Measurements from ENCODE around the gene SH2D1A. TPM values are rescaled to one million over a fixed set of nuclear protein-coding genes. Genes with fewer than 3 reads are reported as not detected.
"Not testable (repeated sequence)": the region's sequence is repeated elsewhere in the genome, so short reads cannot be mapped to it uniquely, and the experiment has no call there.

The SH2D1A gene
- total RNA-seq, 2 donors from 2014 or later, result 0.34 TPM; not detected in 1

GRCh38 chrX:124407226-124407625, 60.9 kb downstream of the SH2D1A start:
- intact Hi-C loops (cut with DNase I, micrococcal nuclease), result no loop called here
- ATAC-seq (no peak), DNase-seq (no peak)

GRCh38 chrX:124408380-124408779, 62.0 kb downstream of the SH2D1A start:
- DNase-seq; intact Hi-C loops (cut with DNase I, micrococcal nuclease); ATAC-seq: not testable (repeated sequence)

GRCh38 chrX:124413244-124413643, 66.9 kb downstream of the SH2D1A start:
- ATAC-seq (no peak), DNase-seq (no peak)
- intact Hi-C loops (cut with DNase I, micrococcal nuclease), result no loop called here

DNA sequence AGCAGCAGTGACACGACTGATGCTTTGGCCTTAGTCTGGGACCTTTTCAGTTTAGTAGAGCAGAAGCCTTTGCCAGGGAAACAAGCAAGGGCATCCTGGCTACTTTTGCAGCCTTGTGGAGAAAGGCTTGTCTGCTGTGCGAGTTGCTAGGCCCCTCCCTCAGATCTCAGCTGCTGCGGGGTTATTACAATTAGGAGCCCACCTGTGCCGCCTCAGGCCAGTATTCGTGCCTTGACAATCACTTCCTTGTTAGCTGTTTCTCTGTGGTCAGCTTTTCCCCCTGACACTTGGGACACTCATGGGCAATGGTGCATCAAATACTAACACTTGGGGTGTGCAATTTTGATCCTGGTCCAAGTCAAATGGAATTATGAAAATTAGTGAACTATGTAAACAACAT, 67.9 kb downstream of the SH2D1A start:
- intact Hi-C loops (cut with DNase I, micrococcal nuclease), result no loop called here
- ATAC-seq, result no peak
- DNase-seq, result no peak

DNA sequence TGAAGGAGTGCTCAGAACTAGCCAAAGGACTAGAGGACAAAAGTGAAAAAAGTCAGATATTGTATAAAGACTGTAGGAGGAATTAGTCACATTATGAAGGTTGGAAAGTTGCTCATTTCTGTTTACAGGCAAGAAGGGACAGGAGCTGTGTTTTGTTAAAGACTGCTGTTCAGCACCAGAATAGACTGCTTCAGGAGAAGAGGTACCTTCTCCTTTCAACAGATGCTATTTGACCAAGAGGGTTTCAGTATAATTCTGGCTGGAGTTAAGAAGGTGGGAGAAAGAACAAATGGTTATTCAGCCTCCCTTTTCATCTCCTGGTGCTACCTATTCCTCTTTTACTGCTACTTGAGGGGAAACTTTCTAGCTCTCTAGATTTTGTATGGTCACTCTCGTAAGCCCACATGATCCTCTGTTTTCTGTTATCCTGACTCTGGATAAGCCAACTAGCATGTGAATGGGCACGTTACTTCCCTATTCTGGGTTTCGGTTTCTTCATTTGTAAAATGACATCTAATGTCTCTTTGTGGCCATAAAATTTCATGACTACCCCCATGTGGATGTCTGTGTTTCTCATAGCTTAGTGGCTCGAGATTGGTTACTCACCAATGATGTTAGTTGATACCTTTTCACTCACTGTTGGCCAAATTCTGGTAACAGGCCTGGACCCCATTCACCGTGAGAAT, 68.9 kb downstream of the SH2D1A start:
- no peak for ATAC-seq
- intact Hi-C loops (cut with DNase I, micrococcal nuclease), result no loop called here
- no peak for DNase-seq

DNA sequence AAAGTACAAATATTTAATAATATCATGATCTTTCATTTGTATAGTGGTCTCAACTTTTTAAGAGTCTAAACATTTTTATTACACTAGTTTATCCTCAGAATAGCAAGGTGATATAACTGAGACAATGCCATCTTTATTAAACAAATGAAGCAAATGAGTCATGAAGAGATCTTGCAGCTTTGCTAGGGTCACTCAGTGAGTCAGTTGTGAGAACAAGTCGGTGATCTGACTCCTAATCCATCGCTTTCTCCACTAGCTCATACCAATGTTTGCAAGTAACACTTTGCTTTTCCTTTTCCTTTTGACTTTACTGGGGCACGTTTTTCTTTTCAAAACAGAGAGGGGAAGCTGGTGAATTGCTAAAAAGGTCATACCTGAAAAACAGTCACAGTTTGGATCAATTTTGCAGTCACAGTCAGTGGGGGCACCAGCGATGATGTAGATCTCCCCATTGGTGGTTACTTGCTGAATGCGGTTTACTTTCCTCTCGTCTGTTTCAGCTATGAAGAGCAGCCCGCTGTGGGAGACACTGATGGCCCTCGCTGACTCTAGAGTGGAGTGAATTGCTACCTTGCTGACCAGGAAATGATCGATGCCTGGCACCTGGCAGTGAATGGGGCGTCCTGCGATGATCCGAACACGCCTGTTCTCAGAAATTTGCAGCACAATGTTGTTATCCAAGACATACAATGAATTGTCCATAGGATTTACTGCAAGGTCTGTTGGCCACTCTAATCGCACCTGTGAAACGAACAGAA, 75.7 kb downstream of the SH2D1A start:
- DNase-seq, result no peak
- no peak for ATAC-seq
- intact Hi-C loops (cut with DNase I, micrococcal nuclease), result no loop called here

Other genes with a start within 250 kb of the SH2D1A start
- gene TEX13D, start 13.9 kb upstream of the SH2D1A start, total RNA-seq, result not detected

Measured in left colon (tissue), 2 donors.